Measurements from ENCODE around the gene SLC16A3.
"Not testable (repeated sequence)": the region's sequence is repeated elsewhere in the genome, so short reads cannot be mapped to it uniquely, and the experiment has no call there.

The SLC16A3 gene

GRCh38 chr17:82228842-82229697, at the start of gene SLC16A3:
TSS of gene SLC16A3 (plus strand) at chr17:82229042. CDS start at chr17:82236009, 6,967 bp downstream.
- peak; percentile 76 for DNase-seq

DNA sequence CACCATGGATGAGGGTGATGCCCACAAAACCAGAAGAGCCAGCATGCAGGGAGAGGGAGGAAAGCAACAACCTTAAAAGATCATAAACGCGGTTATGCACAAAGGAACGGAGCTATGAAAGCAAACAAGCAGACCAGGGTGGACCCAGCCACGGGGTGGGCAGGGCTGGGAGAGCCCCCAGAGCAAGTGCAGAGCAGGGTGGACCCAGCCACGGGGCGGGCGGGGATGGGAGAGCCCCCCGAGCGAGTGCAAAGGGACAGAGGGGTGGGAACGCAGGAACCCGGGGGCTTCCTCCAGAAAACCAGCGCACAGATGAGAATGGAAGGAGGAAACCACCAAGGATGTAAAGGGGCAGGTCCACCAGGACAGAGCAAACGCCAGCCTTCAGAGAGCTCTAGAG, 49.4 kb upstream of the SLC16A3 start:
- no peak for DNase-seq

DNA sequence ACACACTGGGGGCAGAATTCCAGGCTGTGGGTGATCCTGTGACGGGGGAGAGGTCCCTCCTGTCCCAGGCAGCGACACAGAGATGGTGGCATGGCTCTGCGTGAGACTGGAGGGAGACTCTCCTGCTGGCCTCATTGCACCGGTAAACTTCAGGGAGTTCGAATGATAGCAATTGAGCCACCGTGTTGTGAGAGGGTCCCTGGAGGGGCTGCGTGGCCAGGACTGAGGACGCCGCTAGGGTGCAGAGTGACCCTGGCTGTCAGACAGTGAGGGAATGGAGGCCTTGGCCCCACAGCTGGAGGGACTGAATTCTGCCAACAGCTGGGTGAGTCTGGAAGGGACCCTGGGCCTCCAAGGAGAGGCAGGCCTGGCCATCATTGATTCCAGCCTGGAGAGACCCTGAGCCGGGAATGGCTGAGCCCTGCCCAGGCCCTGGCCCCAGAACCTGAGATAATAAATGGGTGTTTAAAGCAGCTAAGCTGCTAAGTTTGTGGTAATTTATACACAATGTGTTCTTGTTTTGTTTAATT, 48.8 kb upstream of the SLC16A3 start:
- no peak for DNase-seq

- no peak for DNase-seq
These were observed 47.9 kb upstream of the SLC16A3 start for GRCh38 chr17:82180776-82181528.

- no peak for DNase-seq
These were observed 44.1 kb upstream of the SLC16A3 start for GRCh38 chr17:82184761-82185160.

DNA sequence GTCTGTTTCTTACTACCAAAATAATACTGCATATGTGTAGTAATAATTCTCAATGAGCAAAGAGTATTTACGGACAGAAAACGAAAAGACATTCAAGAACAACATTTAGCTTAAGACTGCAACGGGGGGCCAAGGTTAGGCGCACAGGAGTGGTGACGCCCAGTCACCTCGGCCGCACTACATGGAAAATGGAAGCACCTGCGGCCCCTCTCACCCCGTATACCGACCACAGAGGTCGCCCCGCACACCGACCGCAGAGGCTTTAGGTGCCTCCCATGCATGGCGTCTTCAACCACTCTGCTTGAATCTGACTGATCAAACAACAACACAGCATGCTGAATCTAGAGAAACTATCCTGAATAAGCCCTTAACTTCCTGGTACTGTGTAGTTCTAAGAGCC, 42.6 kb upstream of the SLC16A3 start:
- DNase-seq, result no peak

- DNase-seq, result no peak
These were observed 41.3 kb upstream of the SLC16A3 start for GRCh38 chr17:82187500-82187899.

DNA sequence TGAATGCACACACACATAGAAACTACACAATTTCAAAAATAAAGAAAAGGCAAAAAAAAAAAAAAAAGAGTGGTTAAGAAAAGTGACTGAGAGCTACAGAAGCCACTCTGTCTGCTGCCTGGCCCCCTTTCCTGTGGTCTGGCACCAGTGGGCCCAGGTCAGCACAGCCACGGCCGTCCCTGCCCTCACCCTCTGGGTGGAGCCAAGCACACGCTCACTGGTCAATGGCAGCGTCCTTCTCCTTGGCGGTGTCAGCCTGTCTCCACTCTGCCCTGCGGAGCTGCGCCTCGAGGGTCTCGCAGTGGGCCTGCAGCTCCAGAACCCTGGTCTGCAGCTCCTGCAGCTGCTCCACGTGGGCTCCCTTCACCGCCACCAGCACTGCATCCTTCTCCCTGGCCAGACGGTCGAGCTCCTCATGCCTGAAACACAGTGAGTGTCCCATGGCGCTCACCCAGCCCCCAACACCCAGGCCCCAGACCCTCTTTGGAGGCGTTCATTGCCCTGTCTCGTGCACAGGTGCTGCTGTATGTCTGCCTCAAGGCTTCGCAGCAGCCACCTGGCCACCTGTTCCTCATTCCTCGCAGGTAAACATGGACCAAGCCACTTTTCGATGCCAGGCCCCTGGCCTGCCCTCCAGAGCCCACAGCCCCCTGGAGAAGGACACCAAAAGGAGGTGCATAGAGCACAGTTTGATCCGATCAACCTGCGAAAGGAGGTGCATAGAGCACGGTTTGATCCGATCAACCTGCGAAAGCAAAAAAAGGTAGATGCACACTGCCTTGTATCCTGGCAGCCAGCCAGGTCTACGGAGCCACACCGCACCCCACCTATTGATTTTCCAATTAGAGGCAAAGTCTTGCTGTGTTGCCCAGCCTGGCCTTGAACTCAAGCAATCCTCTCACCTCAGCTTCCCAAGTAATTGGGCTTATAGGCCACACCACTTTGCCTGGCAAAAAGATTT, 40.6 kb upstream of the SLC16A3 start:
- no peak for DNase-seq

- not testable (repeated sequence) for DNase-seq
These were observed 35.8 kb upstream of the SLC16A3 start for GRCh38 chr17:82193050-82193449.

DNA sequence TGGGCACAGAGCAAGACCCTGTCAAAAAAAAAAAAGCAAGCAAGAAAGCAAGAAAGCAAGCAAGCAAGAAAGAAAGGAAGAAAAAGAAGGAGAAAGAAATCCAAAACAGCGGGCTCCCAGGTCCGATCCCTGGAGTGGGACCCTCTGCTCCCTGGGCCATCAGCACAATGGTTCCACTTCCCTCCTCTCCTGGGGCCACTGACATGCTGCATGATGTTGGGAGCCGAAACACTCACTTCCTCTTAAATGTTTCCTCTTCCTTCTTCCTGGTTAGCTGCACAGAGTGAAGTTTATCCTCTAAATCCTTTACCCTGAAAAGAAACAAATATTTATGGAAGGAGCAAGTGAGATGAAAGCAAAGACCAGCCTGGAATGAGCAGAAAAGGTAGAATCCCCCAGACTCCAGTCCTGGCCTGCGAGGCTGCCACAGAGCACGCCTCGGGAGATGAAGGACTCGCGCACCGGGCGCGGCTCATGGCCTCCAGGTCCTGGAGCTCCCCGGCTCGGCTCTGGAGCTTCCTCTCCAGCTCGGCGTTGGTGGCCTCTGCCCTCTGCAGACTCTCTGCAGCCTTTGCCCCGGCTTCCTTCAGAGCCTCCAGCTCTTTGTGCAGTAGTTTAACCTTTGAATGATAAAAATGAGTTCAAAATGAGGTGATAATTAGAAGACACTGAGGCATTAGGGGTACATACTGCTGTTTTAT, 35.2 kb upstream of the SLC16A3 start:
- no peak for DNase-seq

DNA sequence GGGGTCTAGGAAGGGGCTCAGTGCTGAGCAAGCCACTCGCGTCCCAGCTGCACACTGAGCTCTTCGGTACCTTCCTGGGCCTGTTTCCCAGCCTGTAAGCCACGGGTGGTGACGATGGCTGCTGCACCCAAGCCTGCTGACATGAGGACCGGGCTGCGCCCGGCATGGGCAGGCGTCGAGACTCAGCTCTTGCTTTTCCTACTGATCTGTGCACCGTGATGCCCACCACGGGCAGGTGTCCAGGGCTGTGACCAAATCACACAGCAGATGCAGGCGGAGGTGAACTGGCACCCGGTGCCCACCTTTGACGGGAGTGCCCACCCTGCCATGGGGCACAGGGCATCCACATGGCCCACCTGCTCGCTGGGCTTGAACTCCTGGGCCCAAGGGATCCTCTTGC, 34.1 kb upstream of the SLC16A3 start:
- DNase-seq, result no peak

DNA sequence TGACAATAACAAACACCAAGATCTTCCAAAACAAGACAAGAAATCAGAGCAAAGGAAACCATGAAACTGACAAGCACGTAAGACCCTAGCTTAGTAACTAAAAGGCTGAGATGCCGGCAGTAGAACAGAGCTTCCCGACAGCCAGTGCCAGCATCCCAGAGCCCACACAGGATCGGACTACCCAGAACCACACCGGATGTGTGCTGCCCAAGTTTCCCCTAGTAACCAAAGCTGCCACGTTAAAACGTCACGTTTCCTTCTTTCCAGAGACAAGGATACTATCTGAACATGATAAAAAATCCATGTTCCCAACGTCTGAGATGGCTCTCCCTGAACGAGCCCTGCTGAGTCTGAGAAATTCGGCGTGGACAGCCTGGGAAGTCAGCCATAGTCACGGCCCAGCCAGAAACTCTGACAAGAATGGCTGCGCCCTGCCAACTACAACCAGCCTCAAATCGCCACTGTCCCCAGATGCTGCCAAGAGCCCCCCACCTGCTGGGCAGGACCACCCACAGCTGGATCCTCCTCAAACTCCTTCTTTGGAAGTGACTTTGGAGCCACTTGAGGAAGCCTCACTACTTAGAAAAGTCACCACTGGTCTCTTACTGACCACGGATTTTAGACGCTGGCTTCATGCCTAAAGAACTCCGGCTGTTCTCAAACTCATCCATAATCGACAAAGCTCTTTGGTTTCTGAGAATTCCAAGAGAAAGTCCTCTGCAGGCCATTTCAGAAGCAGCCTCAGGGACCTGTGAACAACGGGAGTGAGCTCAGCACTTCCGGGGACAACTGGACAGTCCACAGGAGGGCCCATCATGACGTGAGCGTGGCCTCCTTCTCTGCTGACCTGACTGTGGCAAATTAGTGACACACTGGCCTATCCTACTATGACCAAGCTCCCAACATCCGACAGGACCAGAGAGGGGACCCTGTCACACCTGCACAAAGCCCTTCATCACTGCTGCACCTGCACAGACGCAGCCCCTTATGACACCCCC, 32.9 kb upstream of the SLC16A3 start:
- DNase-seq, result no peak

DNA sequence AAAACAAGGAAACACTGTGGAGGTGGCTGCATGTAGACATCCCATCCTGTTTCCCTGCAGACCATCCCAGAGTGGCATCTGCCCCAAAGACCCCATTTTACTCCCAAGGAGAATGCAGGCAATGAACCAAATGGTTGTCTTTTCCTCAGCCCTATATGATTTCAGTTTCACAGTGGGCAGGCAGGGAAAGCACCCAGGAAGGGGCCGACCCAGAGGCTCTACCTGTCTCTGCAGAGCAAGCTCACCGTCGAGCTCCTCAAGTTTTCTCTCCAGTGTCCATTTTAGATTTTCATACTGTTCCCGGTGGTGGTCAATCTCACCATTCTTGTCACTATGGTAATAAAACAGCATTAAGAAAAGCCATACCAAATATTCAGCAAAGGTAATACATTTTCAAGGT, 30.8 kb upstream of the SLC16A3 start:
- no peak for DNase-seq

DNA sequence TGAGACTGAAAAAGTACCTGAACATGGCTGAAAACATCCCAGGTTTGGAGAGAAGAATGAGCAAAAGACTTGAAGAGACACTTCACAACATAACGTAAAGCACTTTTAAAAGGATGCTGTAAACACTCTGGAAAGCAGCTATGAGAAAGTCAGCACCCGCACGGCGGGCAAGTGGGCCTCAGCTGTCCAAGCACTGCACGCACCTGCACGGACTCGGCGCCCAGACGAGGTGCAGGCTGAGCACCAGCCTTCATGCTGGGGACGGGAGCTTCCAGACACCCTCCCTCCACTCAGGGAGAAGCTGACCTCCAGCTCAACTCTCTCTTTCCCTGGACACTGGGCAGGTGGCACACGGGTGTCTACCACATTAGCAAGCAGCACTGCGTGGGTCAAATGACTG, 29.3 kb upstream of the SLC16A3 start:
- DNase-seq, result no peak

GRCh38 chr17:82200135-82200534, 28.7 kb upstream of the SLC16A3 start:
- no peak for DNase-seq

- DNase-seq, result no peak
These were observed 27.9 kb upstream of the SLC16A3 start for GRCh38 chr17:82200743-82201497.

DNA sequence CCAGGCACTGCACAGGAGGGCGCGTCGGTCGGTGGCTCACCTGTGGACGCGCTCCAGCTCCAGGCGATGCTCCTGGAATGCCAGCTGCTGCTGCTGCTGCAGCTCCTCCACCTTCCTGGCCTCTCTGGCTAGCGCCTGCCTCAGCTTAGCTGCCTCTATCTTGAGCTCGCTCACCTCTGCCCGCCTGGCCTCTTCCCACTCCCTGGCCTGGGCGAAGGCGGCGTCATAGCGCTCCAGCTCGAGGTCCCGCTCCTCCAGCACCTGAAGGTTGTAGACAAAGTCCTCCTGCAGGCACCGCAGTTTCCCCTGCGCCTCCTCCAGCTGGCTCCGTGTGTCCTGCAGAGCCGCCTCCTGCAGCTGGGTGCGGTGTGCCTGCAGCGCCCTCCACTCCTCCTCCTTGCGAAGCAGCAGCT, 27.3 kb upstream of the SLC16A3 start:
- DNase-seq, result no peak

DNA sequence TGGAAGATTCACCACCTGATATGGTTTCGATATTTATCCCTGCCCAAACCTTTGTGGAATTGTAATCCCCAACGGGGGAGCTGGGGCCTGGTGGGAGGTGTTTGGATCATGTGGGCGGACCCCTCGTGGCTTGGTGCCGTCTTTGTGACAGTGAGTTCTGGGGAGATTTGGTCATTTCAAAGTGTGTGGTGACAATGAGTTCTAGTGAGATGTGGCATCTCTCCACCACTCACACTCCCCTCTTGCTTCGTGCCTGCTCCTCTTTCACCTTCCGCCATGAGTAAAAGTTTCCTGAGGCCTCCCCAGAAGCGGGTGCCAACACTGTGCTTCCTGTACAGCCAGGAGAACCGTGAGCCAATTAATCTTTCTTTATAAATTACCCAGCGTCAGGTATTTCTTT, 25.9 kb upstream of the SLC16A3 start:
- no peak for DNase-seq

- no peak for DNase-seq
These were observed 24.9 kb upstream of the SLC16A3 start for GRCh38 chr17:82203920-82204319.
